Measurements from ENCODE around the gene TLL1.

TLL1 gene

GRCh38 chr4:165828928-165829327 is 44.1 kb upstream of the TLL1 start:
- Histone ChIP-seq H4K20me1 (ENCODE audit: low read depth, low read length) (no peaks in the 10 kb centered on the region), H3K9me3 (ENCODE audit: insufficient read depth, low read length) (no peaks in the 10 kb centered on the region), H3K9me2 (replicated peaks; ENCODE audit: insufficient read depth, low read length) (no peaks in the 10 kb centered on the region), H3F3A (ENCODE audit: insufficient read depth) (no peaks in the 10 kb centered on the region), H3K36me3 (ENCODE audit: low read length) (no peaks in the 10 kb centered on the region), H3K4me3 (ENCODE audit: insufficient read depth, low read length, poor library complexity, severe bottlenecking) (no peak overlapping the region), H2AFZ (ENCODE audit: low read depth, low read length, severe bottlenecking) (no peak overlapping the region), H3K27ac (ENCODE audit: low read depth, low read length) (no peak overlapping the region), H3K9ac (ENCODE audit: low read length) (no peak overlapping the region), H3K4me2 (ENCODE audit: low read depth, low read length, poor library complexity, severe bottlenecking) (no peak overlapping the region), H3K79me2 (ENCODE audit: insufficient read depth, low read length) (no peaks in the 10 kb centered on the region), H3K27me3 (ENCODE audit: low read length) (no peaks in the 10 kb centered on the region)
- TF ChIP-seq EZH2phosphoT487 (conservative IDR thresholded peaks at IDR 0.05; ENCODE audit: low read length) (no peak), CTCF (IDR thresholded peaks at IDR 0.05; ENCODE audit: insufficient read depth, low read length, poor library complexity, severe bottlenecking) (no peak)

GRCh38 chr4:165834116-165834515 is 38.9 kb upstream of the TLL1 start:
- Histone ChIP-seq H3K36me3 (ENCODE audit: low read length) (no peaks in the 10 kb centered on the region), H2AFZ (ENCODE audit: low read depth, low read length, severe bottlenecking) (no peak overlapping the region), H3K4me2 (ENCODE audit: low read depth, low read length, poor library complexity, severe bottlenecking) (no peak overlapping the region), H3K4me3 (ENCODE audit: insufficient read depth, low read length, poor library complexity, severe bottlenecking) (no peak overlapping the region), H3K79me2 (ENCODE audit: insufficient read depth, low read length) (no peaks in the 10 kb centered on the region), H3F3A (ENCODE audit: insufficient read depth) (no peaks in the 10 kb centered on the region), H4K20me1 (ENCODE audit: low read depth, low read length) (no peaks in the 10 kb centered on the region), H3K9me2 (replicated peaks; ENCODE audit: insufficient read depth, low read length) (no peaks in the 10 kb centered on the region), H3K9ac (ENCODE audit: low read length) (no peak overlapping the region), H3K9me3 (ENCODE audit: insufficient read depth, low read length) (no peaks in the 10 kb centered on the region), H3K27ac (ENCODE audit: low read depth, low read length) (no peak overlapping the region), H3K27me3 (ENCODE audit: low read length) (no peaks in the 10 kb centered on the region)
- TF ChIP-seq EZH2phosphoT487 (conservative IDR thresholded peaks at IDR 0.05; ENCODE audit: low read length), result no peak

GRCh38 chr4:165838575-165838974 is 34.5 kb upstream of the TLL1 start:
- Histone ChIP-seq H3F3A (ENCODE audit: insufficient read depth) (no peaks in the 10 kb centered on the region), H3K36me3 (ENCODE audit: low read length) (no peaks in the 10 kb centered on the region), H3K27me3 (ENCODE audit: low read length) (no peaks in the 10 kb centered on the region), H3K9ac (ENCODE audit: low read length) (no peak overlapping the region), H3K79me2 (ENCODE audit: insufficient read depth, low read length) (no peaks in the 10 kb centered on the region), H2AFZ (ENCODE audit: low read depth, low read length, severe bottlenecking) (no peak overlapping the region), H3K4me2 (ENCODE audit: low read depth, low read length, poor library complexity, severe bottlenecking) (no peak overlapping the region), H3K4me3 (ENCODE audit: insufficient read depth, low read length, poor library complexity, severe bottlenecking) (no peak overlapping the region), H3K27ac (ENCODE audit: low read depth, low read length) (no peak overlapping the region), H3K9me2 (replicated peaks; ENCODE audit: insufficient read depth, low read length) (no peaks in the 10 kb centered on the region), H4K20me1 (ENCODE audit: low read depth, low read length) (no peaks in the 10 kb centered on the region), H3K9me3 (ENCODE audit: insufficient read depth, low read length) (no peaks in the 10 kb centered on the region)
- no peak for TF ChIP-seq EZH2phosphoT487 (conservative IDR thresholded peaks at IDR 0.05; ENCODE audit: low read length)
- TF ChIP-seq CTCF (IDR thresholded peaks at IDR 0.05; ENCODE audit: insufficient read depth, low read length, poor library complexity, severe bottlenecking), result no peak

GRCh38 chr4:165839615-165840333 is 33.3 kb upstream of the TLL1 start:
- no peaks in the 10 kb centered on the region for H3F3A ChIP-seq (ENCODE audit: insufficient read depth)
- no peak overlapping the region for H3K4me2 ChIP-seq (ENCODE audit: low read depth, low read length, poor library complexity, severe bottlenecking)
- no peaks in the 10 kb centered on the region for H3K9me3 ChIP-seq (ENCODE audit: insufficient read depth, low read length)
- H3K27me3 ChIP-seq (ENCODE audit: low read length), result no peaks in the 10 kb centered on the region
- TF ChIP-seq CTCF (IDR thresholded peaks at IDR 0.05; ENCODE audit: insufficient read depth, low read length, poor library complexity, severe bottlenecking), result no peak
- TF ChIP-seq EZH2phosphoT487 (conservative IDR thresholded peaks at IDR 0.05; ENCODE audit: low read length), result no peak
- no peaks in the 10 kb centered on the region for H3K9me2 ChIP-seq (replicated peaks; ENCODE audit: insufficient read depth, low read length)
- H3K9ac ChIP-seq (ENCODE audit: low read length), result no peak overlapping the region
- no peak overlapping the region for H3K27ac ChIP-seq (ENCODE audit: low read depth, low read length)
- H4K20me1 ChIP-seq (ENCODE audit: low read depth, low read length), result no peaks in the 10 kb centered on the region
- H3K4me3 ChIP-seq (ENCODE audit: insufficient read depth, low read length, poor library complexity, severe bottlenecking), result no peak overlapping the region
- H2AFZ ChIP-seq (ENCODE audit: low read depth, low read length, severe bottlenecking), result no peak overlapping the region
- no peaks in the 10 kb centered on the region for H3K79me2 ChIP-seq (ENCODE audit: insufficient read depth, low read length)
- no peaks in the 10 kb centered on the region for H3K36me3 ChIP-seq (ENCODE audit: low read length)

Data from SU-DHL-6 (cell line).